Liver (tissue), 3 donors: Measurements from ENCODE around the gene DOCK2.

ENCODE experiments used
- EGR1 ChIP-seq, 2 donors: IDR thresholded peaks; 2 replicates each; pipeline ENCODE4 v1.6.1; 2016 to 2018; ENCODE audit warnings: antibody characterized with exemption in 2 of 2, low read depth in 2 of 2
- FOXA2 ChIP-seq: IDR thresholded peaks from 2 replicates; pipeline ENCODE4 v1.6.1; 2016; ENCODE audit warnings: antibody characterized with exemption
- HNF4A ChIP-seq, 2 donors: conservative IDR thresholded peaks; 2 replicates each; pipeline ENCODE4 v1.6.1; 2016; ENCODE audit warnings: antibody characterized with exemption in 2 of 2, mild to moderate bottlenecking in 2 of 2
- JUND ChIP-seq, 2 donors: IDR thresholded peaks; 2 replicates each; pipeline ENCODE4 v1.6.1; 2016; ENCODE audit warnings: antibody characterized with exemption in 2 of 2
- MAX ChIP-seq: IDR thresholded peaks from 2 replicates; pipeline ENCODE4 v1.6.1; 2016; ENCODE audit warnings: antibody characterized with exemption
- RAD21 ChIP-seq, 2 donors: IDR thresholded peaks; 2 replicates each; pipeline ENCODE4 v1.6.1; 2016; ENCODE audit warnings: antibody characterized with exemption in 2 of 2, mild to moderate bottlenecking in 2 of 2
- REST ChIP-seq: IDR thresholded peaks from 2 replicates; pipeline ENCODE4 v1.6.1; 2016; ENCODE audit warnings: antibody characterized with exemption, mild to moderate bottlenecking
- SP1 ChIP-seq: IDR thresholded peaks from 2 replicates; pipeline ENCODE4 v1.6.1; 2018; ENCODE audit warnings: antibody characterized with exemption, mild to moderate bottlenecking
- TAF1 ChIP-seq: conservative IDR thresholded peaks from 2 replicates; pipeline ENCODE4 v1.6.1; 2016; ENCODE audit warnings: antibody characterized with exemption, mild to moderate bottlenecking
- YY1 ChIP-seq: IDR thresholded peaks from 2 replicates; pipeline ENCODE4 v1.6.1; 2016; ENCODE audit warnings: antibody characterized with exemption, mild to moderate bottlenecking
- TF ChIP-seq, protein P1 (sequence below): fragments of 150-350 bp; IDR thresholded peaks from 2 replicates; pipeline ENCODE4 v1.5.1; 2017; ENCODE audit warnings: improper control_type of control experiment, low read depth, low read length; ENCODE audit not compliant: missing input control
- TF ChIP-seq, protein P2 (sequence below): IDR thresholded peaks from 2 replicates; pipeline ENCODE4 v1.6.1; 2016; ENCODE audit warnings: antibody characterized with exemption
- donor health status: healthy.
- donor health status: healthy.

GRCh38 chr5:169893571-169893970 is 256.5 kb downstream of the DOCK2 start:
- TF ChIP-seq SP1 (no peak), REST (no peak), JUND (IDR thresholded peaks at IDR 0.05) (no peak), MAX (no peak), EGR1 (IDR thresholded peaks at IDR 0.05; ENCODE audit: low read depth in 2 of 2) (no peak), FOXA2 (no peak), TAF1 (no peak), HNF4A (conservative IDR thresholded peaks at IDR 0.05) (no peak), RAD21 (IDR thresholded peaks at IDR 0.05) (no peak), YY1 (no peak)
- TF ChIP-seq, protein P1, sequence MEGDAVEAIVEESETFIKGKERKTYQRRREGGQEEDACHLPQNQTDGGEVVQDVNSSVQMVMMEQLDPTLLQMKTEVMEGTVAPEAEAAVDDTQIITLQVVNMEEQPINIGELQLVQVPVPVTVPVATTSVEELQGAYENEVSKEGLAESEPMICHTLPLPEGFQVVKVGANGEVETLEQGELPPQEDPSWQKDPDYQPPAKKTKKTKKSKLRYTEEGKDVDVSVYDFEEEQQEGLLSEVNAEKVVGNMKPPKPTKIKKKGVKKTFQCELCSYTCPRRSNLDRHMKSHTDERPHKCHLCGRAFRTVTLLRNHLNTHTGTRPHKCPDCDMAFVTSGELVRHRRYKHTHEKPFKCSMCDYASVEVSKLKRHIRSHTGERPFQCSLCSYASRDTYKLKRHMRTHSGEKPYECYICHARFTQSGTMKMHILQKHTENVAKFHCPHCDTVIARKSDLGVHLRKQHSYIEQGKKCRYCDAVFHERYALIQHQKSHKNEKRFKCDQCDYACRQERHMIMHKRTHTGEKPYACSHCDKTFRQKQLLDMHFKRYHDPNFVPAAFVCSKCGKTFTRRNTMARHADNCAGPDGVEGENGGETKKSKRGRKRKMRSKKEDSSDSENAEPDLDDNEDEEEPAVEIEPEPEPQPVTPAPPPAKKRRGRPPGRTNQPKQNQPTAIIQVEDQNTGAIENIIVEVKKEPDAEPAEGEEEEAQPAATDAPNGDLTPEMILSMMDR = no peak
- TF ChIP-seq, protein P2, sequence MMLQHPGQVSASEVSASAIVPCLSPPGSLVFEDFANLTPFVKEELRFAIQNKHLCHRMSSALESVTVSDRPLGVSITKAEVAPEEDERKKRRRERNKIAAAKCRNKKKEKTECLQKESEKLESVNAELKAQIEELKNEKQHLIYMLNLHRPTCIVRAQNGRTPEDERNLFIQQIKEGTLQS = no peak
